Measurements from ENCODE around the gene GULP1. TPM values are rescaled to one million over a fixed set of nuclear protein-coding genes. Genes with fewer than 3 reads are reported as not detected.
A peak's percentile ranks its signal among the peaks of the same experiment; 100 is the strongest.

The GULP1 gene
- total and polyA plus RNA-seq, 2 experiments from 2014 or later, result 94.6 to 181 TPM

DNA sequence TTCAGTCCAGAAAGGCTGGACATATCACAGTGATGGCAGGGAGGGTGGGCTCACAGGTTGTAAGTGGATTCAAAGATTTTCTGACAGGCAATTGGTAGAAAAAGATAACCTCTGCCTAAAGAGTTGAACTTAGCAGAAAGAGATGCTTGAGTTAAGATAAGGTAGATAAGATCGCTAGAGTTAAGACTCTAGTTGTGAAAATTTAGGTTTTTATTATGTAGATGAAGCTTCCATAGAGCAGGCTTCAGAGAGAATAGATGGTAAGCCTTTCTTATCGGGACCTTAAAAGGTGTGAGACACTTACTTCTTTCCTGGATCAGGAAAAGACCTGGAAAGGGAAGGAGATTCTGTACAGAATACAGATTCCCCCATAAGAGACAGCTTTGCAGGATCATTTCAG lies 134.4 kb downstream of the GULP1 start:
- H3K27ac Mint-ChIP-seq, result no peak overlapping the region
- DNase-seq (ENCODE audit: low spot score) (no peak), ATAC-seq (peak; percentile 28; the same call in 2 of the 3 replicates)
- no peak overlapping the region for H3K4me3 Mint-ChIP-seq
- H3K36me3 Mint-ChIP-seq (ENCODE audit: low read depth), result peaks cover 20% of the 10 kb centered on the region
- Histone ChIP-seq H3F3A (replicated peaks; ENCODE audit: low read depth) (no peaks in the 10 kb centered on the region), H3K36me3 (ENCODE audit: insufficient read depth) (no peaks in the 10 kb centered on the region), H3K4me2 (peak overlapping the region; percentile 58), H3K79me2 (replicated peaks; ENCODE audit: insufficient read depth) (peaks cover 100% of the 10 kb centered on the region), H2AFZ (no peak overlapping the region), H4K20me1 (replicated peaks; ENCODE audit: insufficient read depth) (0 out of 2 replicates have a peak, but pooled peaks cover 7% of the 10 kb centered on the region), H3K27me3 (ENCODE audit: insufficient read depth) (no peaks in the 10 kb centered on the region), H3K9me2 (ENCODE audit: insufficient read depth) (no peaks in the 10 kb centered on the region), H3K27ac (ENCODE audit: low read depth) (no peak overlapping the region), H3K4me1 (ENCODE audit: insufficient read depth) (peaks cover 31% of the 10 kb centered on the region), H3K4me3 (no peak overlapping the region)
- H3K4me1 Mint-ChIP-seq, result peaks cover 49% of the 10 kb centered on the region
- TF ChIP-seq, protein P1, sequence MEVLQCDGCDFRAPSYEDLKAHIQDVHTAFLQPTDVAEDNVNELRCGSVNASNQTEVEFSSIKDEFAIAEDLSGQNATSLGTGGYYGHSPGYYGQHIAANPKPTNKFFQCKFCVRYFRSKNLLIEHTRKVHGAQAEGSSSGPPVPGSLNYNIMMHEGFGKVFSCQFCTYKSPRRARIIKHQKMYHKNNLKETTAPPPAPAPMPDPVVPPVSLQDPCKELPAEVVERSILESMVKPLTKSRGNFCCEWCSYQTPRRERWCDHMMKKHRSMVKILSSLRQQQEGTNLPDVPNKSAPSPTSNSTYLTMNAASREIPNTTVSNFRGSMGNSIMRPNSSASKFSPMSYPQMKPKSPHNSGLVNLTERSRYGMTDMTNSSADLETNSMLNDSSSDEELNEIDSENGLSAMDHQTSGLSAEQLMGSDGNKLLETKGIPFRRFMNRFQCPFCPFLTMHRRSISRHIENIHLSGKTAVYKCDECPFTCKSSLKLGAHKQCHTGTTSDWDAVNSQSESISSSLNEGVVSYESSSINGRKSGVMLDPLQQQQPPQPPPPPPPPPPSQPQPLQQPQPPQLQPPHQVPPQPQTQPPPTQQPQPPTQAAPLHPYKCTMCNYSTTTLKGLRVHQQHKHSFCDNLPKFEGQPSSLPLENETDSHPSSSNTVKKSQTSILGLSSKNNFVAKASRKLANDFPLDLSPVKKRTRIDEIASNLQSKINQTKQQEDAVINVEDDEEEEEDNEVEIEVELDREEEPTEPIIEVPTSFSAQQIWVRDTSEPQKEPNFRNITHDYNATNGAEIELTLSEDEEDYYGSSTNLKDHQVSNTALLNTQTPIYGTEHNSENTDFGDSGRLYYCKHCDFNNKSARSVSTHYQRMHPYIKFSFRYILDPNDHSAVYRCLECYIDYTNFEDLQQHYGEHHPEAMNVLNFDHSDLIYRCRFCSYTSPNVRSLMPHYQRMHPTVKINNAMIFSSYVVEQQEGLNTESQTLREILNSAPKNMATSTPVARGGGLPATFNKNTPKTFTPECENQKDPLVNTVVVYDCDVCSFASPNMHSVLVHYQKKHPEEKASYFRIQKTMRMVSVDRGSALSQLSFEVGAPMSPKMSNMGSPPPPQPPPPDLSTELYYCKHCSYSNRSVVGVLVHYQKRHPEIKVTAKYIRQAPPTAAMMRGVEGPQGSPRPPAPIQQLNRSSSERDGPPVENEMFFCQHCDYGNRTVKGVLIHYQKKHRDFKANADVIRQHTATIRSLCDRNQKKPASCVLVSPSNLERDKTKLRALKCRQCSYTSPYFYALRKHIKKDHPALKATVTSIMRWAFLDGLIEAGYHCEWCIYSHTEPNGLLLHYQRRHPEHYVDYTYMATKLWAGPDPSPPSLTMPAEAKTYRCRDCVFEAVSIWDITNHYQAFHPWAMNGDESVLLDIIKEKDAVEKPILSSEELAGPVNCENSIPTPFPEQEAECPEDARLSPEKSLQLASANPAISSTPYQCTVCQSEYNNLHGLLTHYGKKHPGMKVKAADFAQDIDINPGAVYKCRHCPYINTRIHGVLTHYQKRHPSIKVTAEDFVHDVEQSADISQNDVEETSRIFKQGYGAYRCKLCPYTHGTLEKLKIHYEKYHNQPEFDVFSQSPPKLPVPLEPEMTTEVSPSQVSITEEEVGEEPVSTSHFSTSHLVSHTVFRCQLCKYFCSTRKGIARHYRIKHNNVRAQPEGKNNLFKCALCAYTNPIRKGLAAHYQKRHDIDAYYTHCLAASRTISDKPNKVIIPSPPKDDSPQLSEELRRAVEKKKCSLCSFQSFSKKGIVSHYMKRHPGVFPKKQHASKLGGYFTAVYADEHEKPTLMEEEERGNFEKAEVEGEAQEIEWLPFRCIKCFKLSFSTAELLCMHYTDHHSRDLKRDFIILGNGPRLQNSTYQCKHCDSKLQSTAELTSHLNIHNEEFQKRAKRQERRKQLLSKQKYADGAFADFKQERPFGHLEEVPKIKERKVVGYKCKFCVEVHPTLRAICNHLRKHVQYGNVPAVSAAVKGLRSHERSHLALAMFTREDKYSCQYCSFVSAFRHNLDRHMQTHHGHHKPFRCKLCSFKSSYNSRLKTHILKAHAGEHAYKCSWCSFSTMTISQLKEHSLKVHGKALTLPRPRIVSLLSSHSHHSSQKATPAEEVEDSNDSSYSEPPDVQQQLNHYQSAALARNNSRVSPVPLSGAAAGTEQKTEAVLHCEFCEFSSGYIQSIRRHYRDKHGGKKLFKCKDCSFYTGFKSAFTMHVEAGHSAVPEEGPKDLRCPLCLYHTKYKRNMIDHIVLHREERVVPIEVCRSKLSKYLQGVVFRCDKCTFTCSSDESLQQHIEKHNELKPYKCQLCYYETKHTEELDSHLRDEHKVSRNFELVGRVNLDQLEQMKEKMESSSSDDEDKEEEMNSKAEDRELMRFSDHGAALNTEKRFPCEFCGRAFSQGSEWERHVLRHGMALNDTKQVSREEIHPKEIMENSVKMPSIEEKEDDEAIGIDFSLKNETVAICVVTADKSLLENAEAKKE (CRISPR knock-in tag; IDR thresholded peaks at IDR 0.05), result no peak
- no peak for TF ChIP-seq ZNF331 (CRISPR knock-in tag; IDR thresholded peaks at IDR 0.05; ENCODE audit: low read depth)
- no peak for TF ChIP-seq STAT1 (IDR thresholded peaks at IDR 0.05; ENCODE audit: unreplicated experiment)
- no peak for TF ChIP-seq ZNF114 (CRISPR knock-in tag; IDR thresholded peaks at IDR 0.05)
- no peak for TF ChIP-seq EZH2 (IDR thresholded peaks at IDR 0.05; ENCODE audit: low read depth, unreplicated experiment)
- no peak for TF ChIP-seq CREB1 (CRISPR knock-in tag; IDR thresholded peaks at IDR 0.05; ENCODE audit: low read depth)
- no peak for TF ChIP-seq NANOG (IDR thresholded peaks at IDR 0.05; ENCODE audit: borderline replicate concordance)
- TF ChIP-seq, protein P2, sequence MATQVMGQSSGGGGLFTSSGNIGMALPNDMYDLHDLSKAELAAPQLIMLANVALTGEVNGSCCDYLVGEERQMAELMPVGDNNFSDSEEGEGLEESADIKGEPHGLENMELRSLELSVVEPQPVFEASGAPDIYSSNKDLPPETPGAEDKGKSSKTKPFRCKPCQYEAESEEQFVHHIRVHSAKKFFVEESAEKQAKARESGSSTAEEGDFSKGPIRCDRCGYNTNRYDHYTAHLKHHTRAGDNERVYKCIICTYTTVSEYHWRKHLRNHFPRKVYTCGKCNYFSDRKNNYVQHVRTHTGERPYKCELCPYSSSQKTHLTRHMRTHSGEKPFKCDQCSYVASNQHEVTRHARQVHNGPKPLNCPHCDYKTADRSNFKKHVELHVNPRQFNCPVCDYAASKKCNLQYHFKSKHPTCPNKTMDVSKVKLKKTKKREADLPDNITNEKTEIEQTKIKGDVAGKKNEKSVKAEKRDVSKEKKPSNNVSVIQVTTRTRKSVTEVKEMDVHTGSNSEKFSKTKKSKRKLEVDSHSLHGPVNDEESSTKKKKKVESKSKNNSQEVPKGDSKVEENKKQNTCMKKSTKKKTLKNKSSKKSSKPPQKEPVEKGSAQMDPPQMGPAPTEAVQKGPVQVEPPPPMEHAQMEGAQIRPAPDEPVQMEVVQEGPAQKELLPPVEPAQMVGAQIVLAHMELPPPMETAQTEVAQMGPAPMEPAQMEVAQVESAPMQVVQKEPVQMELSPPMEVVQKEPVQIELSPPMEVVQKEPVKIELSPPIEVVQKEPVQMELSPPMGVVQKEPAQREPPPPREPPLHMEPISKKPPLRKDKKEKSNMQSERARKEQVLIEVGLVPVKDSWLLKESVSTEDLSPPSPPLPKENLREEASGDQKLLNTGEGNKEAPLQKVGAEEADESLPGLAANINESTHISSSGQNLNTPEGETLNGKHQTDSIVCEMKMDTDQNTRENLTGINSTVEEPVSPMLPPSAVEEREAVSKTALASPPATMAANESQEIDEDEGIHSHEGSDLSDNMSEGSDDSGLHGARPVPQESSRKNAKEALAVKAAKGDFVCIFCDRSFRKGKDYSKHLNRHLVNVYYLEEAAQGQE (IDR thresholded peaks at IDR 0.05; ENCODE audit: unreplicated experiment), result no peak
- TF ChIP-seq, protein P3, sequence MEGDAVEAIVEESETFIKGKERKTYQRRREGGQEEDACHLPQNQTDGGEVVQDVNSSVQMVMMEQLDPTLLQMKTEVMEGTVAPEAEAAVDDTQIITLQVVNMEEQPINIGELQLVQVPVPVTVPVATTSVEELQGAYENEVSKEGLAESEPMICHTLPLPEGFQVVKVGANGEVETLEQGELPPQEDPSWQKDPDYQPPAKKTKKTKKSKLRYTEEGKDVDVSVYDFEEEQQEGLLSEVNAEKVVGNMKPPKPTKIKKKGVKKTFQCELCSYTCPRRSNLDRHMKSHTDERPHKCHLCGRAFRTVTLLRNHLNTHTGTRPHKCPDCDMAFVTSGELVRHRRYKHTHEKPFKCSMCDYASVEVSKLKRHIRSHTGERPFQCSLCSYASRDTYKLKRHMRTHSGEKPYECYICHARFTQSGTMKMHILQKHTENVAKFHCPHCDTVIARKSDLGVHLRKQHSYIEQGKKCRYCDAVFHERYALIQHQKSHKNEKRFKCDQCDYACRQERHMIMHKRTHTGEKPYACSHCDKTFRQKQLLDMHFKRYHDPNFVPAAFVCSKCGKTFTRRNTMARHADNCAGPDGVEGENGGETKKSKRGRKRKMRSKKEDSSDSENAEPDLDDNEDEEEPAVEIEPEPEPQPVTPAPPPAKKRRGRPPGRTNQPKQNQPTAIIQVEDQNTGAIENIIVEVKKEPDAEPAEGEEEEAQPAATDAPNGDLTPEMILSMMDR (conservative IDR thresholded peaks at IDR 0.05; ENCODE audit: low read depth in 2 of 2), result no peak
- no peak for TF ChIP-seq EZH2phosphoT487 (IDR thresholded peaks at IDR 0.05; ENCODE audit: unreplicated experiment)
- TF ChIP-seq, protein P4, sequence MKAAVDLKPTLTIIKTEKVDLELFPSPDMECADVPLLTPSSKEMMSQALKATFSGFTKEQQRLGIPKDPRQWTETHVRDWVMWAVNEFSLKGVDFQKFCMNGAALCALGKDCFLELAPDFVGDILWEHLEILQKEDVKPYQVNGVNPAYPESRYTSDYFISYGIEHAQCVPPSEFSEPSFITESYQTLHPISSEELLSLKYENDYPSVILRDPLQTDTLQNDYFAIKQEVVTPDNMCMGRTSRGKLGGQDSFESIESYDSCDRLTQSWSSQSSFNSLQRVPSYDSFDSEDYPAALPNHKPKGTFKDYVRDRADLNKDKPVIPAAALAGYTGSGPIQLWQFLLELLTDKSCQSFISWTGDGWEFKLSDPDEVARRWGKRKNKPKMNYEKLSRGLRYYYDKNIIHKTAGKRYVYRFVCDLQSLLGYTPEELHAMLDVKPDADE (IDR thresholded peaks at IDR 0.05), result no peak
- no peak for TF ChIP-seq POLR2AphosphoS5 (IDR thresholded peaks at IDR 0.05; ENCODE audit: low read depth)
- no peak for TF ChIP-seq JUNB (IDR thresholded peaks at IDR 0.05; ENCODE audit: unreplicated experiment)
- peaks cover 1% of the 10 kb centered on the region; the same call in 2 of the 3 replicates for H3K9me3 Mint-ChIP-seq
- peaks cover 3% of the 10 kb centered on the region for H3K27me3 Mint-ChIP-seq (ENCODE audit: insufficient read depth, low read depth, poor library complexity)

Data from GM23338 (cell line).